ENCODE data around the gene B2M.

GRCh38 chr15:44715142-44715796, 4.0 kb downstream of the B2M start:
- TF ChIP-seq POLR2A (IDR thresholded peaks at IDR 0.05; ENCODE audit: low read depth, low read length) (peak; percentile 82), TAF1 (IDR thresholded peaks at IDR 0.05; ENCODE audit: borderline replicate concordance, low read depth, low read length) (no peak)

Measured in GM12892 (cell line).